T-helper 2 cell (primary cell): ENCODE results near the gene VENTX.
A peak's percentile ranks its signal among the peaks of the same experiment; 100 is the strongest.
"Not testable (repeated sequence)": the region's sequence is repeated elsewhere in the genome, so short reads cannot be mapped to it uniquely, and the experiment has no call there.

Experiments
- DNase-seq, 5 experiments: peaks; one replicate each; pipeline versions ENCODE4 v3.0.0 to v3.0.0-alpha.2; 2012 to 2022

Gene VENTX

GRCh38 chr10:133258818-133259601 is 21.4 kb downstream of the VENTX start:
- peak in 4 of 5 experiments; percentile 69 to 95 (median 82) for DNase-seq

- DNase-seq: no peak
These were observed 21.9 kb downstream of the VENTX start for GRCh38 chr10:133259602-133259989.

- DNase-seq: peak; percentile 46 to 79 (median 63)
These were observed 23.5 kb downstream of the VENTX start for GRCh38 chr10:133260895-133261725.

- DNase-seq: peak; percentile 71 to 82 (median 80)
These were observed 24.2 kb downstream of the VENTX start for GRCh38 chr10:133261726-133262325.

- no peak for DNase-seq
These were observed 25.0 kb downstream of the VENTX start for GRCh38 chr10:133262696-133263095.

GRCh38 chr10:133263674-133264073 is 26.0 kb downstream of the VENTX start:
- DNase-seq: no peak

- DNase-seq: peak in 1 of 5 experiments; percentile 84
These were observed 26.8 kb downstream of the VENTX start for GRCh38 chr10:133264461-133264860.

GRCh38 chr10:133265052-133265451 is 27.4 kb downstream of the VENTX start:
- not testable (repeated sequence) for DNase-seq

GRCh38 chr10:133266056-133266795 is 28.6 kb downstream of the VENTX start:
- no peak for DNase-seq

GRCh38 chr10:133267293-133267692 is 29.6 kb downstream of the VENTX start:
- no peak for DNase-seq

- no peak for DNase-seq
These were observed 30.2 kb downstream of the VENTX start for GRCh38 chr10:133267829-133268228.

- no peak for DNase-seq
These were observed 30.9 kb downstream of the VENTX start for GRCh38 chr10:133268532-133268931.

GRCh38 chr10:133269367-133269766 is 31.7 kb downstream of the VENTX start:
- DNase-seq: no peak

GRCh38 chr10:133270204-133270603 is 32.5 kb downstream of the VENTX start:
- no peak for DNase-seq

GRCh38 chr10:133270773-133271297 is 33.2 kb downstream of the VENTX start:
- no peak for DNase-seq

GRCh38 chr10:133271521-133272300 is 34.1 kb downstream of the VENTX start:
- DNase-seq: no peak

GRCh38 chr10:133272301-133272963 is 34.8 kb downstream of the VENTX start:
- no peak for DNase-seq

GRCh38 chr10:133272964-133273420 is 35.3 kb downstream of the VENTX start:
- DNase-seq: no peak

GRCh38 chr10:133273534-133274143 is 36.0 kb downstream of the VENTX start:
- no peak for DNase-seq
